HG03457 (cell line): ENCODE measurements around the gene DLEC1.
"Not testable (repeated sequence)": the region's sequence is repeated elsewhere in the genome, so short reads cannot be mapped to it uniquely, and the experiment has no call there.

Experiments
- ATAC-seq: cut with Tn5 transposase; IDR thresholded peaks from one replicate; pipeline ENCODE4 v1.9.1; 2021; ENCODE audit warnings: moderate number of reproducible peaks; ENCODE audit not compliant: unreplicated experiment

DLEC1 gene

DNA sequence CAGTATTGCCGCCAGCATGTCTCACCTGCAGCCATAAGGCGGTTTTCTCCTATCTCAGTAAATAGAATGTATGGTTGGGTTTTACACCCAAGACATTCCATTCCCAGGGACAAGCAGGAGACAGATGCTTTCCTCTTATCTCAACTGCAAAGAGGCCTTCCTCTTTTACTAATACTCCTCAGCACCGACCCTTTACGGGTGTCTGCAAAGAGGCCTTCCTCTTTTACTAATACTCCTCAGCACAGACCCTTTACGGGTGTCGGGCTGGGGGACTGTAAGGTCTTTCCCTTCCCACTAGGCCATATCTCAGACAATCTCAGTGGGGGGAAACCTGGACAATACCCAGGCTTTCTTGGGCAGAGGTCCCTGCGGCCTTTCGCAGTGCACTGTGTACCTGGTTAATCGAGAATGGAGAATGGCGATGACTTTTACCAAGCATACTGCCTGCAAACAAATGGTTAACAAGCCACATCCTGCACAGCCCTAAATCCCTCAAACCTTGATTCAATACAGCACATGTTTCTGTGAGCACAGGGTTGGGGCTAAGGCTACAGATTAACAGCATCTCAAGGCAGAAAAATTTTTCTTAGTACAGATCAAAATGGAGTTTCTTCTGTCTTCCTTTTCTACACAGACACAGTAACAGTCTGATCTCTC, 96.7 kb downstream of the DLEC1 start:
- not testable (repeated sequence) for ATAC-seq

DNA sequence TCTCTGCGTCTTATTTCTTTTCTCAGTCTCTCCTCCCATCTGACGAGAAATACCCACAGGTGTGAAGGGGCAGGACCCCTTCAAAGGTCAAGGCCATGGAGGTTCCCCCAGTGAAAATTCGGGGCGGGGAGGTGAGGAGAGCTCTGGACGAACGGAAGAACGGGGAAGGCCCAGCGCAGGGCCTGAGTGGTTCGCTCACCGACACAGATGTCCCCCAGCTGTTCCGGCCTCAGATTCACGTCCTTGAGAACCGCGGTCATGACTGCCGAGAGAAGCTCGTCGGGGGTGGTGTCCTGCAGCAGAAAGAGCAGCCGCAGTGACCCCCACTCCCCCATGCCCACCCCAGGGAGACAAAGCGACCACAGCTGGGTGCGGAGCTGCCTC, 97.4 kb downstream of the DLEC1 start:
- ATAC-seq: no peak

DNA sequence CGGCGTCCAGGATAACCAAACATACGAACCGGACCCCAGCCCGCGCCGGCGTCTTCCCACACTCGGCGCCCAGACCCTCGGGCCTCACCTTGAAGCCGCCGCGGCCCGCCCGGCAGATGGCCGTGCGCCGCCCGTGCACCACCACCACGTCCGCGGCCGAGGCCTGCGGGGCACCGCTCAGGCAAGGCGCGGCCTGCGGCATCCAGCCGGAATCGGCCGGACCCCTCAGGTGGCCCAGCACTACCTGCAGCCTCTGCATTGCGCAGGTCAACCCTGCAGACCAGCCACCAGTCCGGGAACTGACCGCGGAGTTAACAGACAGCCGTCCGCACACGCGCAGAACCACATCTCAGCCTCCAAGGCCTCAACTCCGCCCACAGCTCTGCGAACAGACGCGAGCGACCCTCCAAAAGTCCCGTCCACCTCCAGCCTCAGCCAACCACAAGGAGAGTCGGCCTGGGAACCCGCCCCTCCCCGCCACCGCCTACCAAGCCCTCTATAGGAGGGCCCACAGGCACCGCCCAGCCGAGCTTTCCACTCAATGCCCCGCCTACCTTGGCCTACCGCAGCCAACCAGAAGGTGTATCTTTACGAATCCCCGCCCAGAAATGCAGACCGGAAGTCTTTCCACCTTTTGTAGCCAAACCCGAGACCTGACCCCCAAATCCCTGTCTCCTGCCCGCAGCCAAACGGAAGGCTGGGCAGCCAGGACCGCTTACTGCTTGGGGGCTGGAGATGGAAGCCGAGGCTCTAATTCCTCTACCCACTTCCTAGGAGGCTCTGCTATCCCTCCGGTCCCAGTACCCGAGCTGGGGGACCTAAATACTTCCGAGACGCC, 98.0 kb downstream of the DLEC1 start, which contains the start of gene ACAA1:
Gene ACAA1 (minus strand): TSS at position 351 of the 838 bp plus-strand sequence. CDS start 92 bp downstream, at position 259.
- ATAC-seq: peak; percentile 91

DNA sequence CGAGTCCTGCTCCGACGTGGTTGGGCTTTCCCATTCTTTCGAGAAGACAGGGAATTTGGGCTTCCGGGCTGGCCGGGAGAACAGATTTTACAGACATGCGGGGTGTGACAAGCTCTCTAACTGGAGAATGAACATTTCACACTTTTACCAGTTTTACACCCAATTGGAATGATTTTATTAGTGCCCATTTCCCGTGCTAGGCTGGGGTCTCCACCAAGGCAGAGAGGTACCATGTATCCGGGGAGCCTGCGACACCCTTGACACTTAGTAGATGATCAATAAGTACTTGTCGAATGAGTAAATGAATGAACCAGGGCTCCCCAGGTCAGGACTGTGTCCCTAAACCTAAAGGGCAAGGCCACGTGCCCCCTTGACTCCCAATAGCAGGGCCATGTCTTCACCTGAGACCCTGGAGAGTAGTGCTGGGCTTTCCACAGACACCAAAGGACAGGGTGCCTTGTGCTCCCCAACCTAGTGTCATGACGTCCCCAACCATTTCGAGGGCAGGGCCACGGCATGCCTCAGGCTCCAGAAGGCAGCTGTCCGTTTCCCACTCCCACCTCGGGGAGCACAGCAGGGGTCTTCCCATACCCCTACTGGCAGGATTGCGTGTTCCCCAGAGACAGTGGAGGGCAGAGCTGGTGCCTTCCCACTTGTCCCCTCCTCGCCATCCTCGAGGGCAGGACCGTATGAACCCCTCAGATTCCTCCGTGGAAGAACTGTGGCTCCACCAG, 98.8 kb downstream of the DLEC1 start:
- no peak for ATAC-seq

DNA sequence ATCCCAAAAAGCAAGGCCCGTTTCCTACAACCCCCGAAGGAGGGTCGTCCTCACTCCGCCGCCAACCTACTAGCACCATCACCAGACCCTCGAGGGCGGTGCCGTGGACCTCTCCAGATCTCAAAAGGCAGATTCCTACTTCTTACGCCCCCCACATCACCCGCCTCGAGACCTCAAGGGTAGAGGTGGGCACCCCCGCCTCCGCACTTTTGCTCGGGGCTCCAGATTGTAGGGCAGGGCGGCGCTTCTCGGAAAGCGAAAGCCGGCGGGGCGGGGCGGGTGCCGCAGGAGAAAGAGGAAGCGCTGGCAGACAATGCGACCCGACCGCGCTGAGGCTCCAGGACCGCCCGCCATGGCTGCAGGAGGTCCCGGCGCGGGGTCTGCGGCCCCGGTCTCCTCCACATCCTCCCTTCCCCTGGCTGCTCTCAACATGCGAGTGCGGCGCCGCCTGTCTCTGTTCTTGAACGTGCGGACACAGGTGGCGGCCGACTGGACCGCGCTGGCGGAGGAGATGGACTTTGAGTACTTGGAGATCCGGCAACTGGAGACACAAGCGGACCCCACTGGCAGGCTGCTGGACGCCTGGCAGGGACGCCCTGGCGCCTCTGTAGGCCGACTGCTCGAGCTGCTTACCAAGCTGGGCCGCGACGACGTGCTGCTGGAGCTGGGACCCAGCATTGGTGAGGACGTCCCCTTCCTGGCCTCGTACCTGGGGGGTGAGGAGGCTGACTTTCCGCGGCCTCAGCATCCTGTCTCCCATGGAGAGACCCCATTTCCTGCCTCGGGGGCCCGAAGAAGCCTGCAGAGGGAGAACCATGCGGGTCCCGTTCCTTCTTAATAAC, 99.6 kb downstream of the DLEC1 start, which contains the start of gene MYD88:
Gene MYD88 (plus strand): TSS at position 313 of the 842 bp plus-strand sequence. CDS start 40 bp downstream, at position 353.
- peak; percentile 33 for ATAC-seq

GRCh38 chr3:38139191-38139590, 100.2 kb downstream of the DLEC1 start:
- ATAC-seq: no peak

GRCh38 chr3:38139652-38140051, 100.6 kb downstream of the DLEC1 start:
- no peak for ATAC-seq

- ATAC-seq: no peak
Observed at GRCh38 chr3:38140326-38141172, 101.5 kb downstream of the DLEC1 start.

GRCh38 chr3:38141173-38141951, 102.4 kb downstream of the DLEC1 start:
- ATAC-seq: no peak

DNA sequence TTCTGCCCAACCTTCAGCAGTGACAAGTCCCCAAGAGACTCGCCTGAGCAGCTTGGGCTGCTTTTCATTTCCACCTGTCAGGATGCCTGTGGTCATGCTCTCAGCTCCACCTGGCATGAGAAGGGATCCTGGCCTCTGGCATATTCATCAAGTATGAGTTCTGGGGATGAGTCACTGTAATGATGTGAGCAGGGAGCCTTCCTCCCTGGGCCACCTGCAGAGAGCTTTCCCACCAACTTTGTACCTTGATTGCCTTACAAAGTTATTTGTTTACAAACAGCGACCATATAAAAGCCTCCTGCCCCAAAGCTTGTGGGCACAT, 102.9 kb downstream of the DLEC1 start:
- no peak for ATAC-seq

DNA sequence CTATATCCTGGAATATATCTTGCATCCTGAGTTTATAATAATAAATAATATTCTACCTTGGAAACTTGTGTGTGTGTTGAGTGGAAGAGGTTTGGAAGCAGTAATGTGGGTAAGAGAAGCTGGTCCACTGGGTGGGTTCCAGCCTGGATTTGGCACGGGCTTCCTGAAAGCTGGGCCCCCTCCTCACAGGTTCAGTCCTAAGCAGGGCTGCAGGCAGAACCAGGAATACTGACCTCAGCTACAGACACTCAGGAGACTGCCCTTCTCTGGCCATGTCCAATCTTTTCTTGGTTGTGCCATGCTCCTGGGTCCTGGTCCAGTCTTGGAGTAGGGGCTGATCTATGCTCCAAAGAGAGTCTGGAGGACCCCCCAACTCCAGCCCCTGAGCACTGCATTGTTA, 104.0 kb downstream of the DLEC1 start:
- no peak for ATAC-seq

DNA sequence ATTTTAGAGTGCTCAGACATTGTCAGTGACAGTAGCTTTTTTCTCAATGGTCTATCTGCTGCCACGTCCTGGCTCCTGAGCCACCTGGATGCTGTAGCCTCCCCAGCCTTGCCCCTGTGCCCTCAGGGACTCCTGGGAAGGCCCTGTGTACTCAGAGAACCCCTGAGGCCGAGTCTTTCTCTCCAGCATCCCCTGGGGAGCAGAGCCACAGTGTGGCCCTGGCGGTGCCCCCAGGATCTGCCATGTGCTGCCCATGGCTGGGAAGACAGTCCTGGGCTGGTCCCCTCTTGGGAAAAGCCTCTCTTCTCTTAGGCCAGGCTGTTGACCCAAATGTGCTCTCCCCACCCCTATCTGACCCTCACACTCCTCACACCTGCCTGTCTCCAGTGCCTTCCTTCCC, 104.5 kb downstream of the DLEC1 start:
- ATAC-seq: no peak

DNA sequence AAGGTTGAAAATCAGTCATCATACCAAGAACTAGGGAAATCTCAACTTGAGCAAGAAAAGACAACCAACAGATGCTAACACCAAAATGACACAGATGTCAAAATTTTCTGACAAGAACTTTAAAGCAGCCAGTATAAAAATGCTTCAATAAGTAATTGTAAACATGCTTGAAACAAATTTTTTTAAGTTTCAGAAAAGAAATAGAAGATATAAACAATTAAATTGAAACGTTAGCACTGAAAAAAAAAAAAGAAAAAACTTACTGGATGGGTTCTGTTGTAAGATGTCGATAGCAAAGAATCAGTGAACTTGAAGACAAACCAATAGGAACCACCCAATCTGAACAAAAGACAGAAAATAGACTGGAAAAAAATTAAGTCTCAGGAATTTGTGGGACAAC, 107.5 kb downstream of the DLEC1 start:
- no peak for ATAC-seq

- no peak for ATAC-seq
Observed at GRCh38 chr3:38147421-38147820, 108.4 kb downstream of the DLEC1 start.

DNA sequence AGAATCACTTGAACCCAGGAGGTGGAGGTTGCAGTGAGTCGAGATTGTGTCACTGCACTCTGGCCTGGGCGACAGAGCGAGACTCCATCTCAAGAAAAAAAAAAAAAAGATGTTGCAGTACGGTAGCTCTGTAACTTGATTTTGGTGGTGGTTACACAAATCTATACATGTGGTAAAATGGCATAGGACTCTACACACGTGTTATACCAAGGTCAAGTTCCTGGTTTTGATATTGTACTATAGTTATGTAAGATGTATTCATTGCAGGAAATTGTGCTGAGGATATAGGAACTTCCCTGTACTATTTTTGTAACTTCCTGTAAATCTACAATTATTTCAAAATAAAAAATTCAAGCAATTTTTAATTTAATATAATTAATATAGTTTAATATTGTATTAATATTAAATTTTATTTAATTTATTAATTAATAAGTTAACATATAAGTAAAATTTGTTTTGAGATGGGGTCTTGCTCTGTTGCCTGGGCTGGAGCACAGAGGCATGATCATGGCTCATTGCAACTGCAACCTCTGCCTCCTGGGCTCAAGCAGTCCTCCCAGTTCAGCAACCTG, 109.4 kb downstream of the DLEC1 start:
- ATAC-seq: no peak

DNA sequence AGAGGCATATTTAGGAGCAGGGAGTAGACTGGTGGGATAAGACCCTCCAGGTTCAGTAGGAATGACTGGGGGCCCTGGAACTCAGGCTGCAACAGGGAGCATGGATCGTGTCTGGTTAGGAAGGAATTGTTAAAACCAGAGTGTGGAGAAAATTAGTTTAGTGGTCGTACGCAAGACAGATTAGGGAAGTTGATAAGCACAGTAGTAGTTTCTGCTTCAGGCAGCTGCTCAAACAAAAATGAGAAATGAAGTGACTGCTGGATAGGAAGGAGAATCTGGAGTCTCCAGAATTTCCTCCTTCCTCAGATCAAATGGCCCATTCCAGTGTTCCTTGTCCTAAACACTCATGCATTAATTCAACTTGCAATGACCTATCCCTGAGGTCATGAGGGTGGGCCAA, 110.7 kb downstream of the DLEC1 start:
- ATAC-seq: no peak

- no peak for ATAC-seq
Observed at GRCh38 chr3:38150780-38151528, 111.9 kb downstream of the DLEC1 start.

DNA sequence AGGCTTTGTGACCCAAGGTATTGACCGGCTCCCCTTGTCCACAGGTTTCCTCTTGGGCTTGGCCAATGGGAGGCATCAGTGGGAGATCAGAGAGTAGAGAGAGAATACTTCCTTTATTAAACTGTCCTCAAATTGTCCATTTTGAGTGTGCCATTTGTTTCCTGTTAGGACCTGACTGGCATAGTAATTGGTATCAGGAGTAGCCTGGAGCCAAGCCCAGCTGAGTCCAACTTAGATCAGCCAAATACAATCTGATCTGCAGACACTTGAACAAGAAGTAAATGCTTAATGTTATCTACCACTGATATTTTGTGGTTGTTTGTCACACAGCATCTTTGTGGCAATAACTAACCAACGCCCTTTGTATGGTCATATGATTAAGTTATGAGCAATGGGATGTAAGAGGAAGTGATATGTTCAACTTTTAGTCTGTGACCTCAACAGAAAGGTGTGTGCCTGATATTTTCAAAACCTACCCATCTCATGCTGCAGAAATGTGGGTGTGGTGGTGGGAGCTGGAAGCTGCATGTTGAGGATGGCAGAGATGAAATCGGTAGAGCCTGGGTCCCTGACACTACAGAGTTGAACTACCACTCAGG, 112.8 kb downstream of the DLEC1 start:
- no peak for ATAC-seq
